Neuron (in vitro differentiated cells): ENCODE results near the gene STK32B.

Experiments used
- H2AFZ ChIP-seq: one replicate; pipeline ENCODE4 v1.6.1; 2013; ENCODE audit warnings: low read depth, mild to moderate bottlenecking, inconsistent platforms, low read length, moderate library complexity
- H3K27me3 ChIP-seq: one replicate; pipeline ENCODE4 v1.6.1; 2013; ENCODE audit warnings: low read length; ENCODE audit not compliant: insufficient read depth
- H3K36me3 ChIP-seq: one replicate; pipeline ENCODE4 v1.6.1; 2013; ENCODE audit warnings: low read length; ENCODE audit not compliant: insufficient read depth
- H3K4me1 ChIP-seq: one replicate; pipeline ENCODE4 v1.6.1; 2013; ENCODE audit warnings: low read length; ENCODE audit not compliant: insufficient read depth
- H3K4me3 ChIP-seq: 2 replicates; pipeline ENCODE4 v1.5.1; 2013; ENCODE audit warnings: mild to moderate bottlenecking, low read length, moderate library complexity
- H3K9me3 ChIP-seq: one replicate; pipeline ENCODE4 v1.6.1; 2013; ENCODE audit warnings: low read length

The STK32B gene

GRCh38 chr4:5203309-5203992, 152.2 kb downstream of the STK32B start:
- Histone ChIP-seq H3K36me3 (no peaks in the 10 kb centered on the region), H3K4me3 (no peak overlapping the region), H2AFZ (no peak overlapping the region), H3K9me3 (no peaks in the 10 kb centered on the region), H3K4me1 (peaks cover 4% of the 10 kb centered on the region), H3K27me3 (no peaks in the 10 kb centered on the region)

GRCh38 chr4:5203993-5204310, 152.7 kb downstream of the STK32B start:
- Histone ChIP-seq H2AFZ (no peak overlapping the region), H3K4me1 (peaks cover 4% of the 10 kb centered on the region), H3K36me3 (no peaks in the 10 kb centered on the region), H3K27me3 (no peaks in the 10 kb centered on the region), H3K4me3 (no peak overlapping the region), H3K9me3 (no peaks in the 10 kb centered on the region)

GRCh38 chr4:5204781-5205180, 153.5 kb downstream of the STK32B start:
- peaks cover 4% of the 10 kb centered on the region for H3K4me1 ChIP-seq
- no peaks in the 10 kb centered on the region for H3K27me3 ChIP-seq
- no peaks in the 10 kb centered on the region for H3K9me3 ChIP-seq
- H3K4me3 ChIP-seq, result no peak overlapping the region
- H2AFZ ChIP-seq, result no peak overlapping the region
- no peaks in the 10 kb centered on the region for H3K36me3 ChIP-seq

- no peak overlapping the region for H3K4me3 ChIP-seq
- H3K4me1 ChIP-seq, result peaks cover 4% of the 10 kb centered on the region
- H3K9me3 ChIP-seq, result no peaks in the 10 kb centered on the region
- no peaks in the 10 kb centered on the region for H3K36me3 ChIP-seq
- H2AFZ ChIP-seq, result no peak overlapping the region
- H3K27me3 ChIP-seq, result no peaks in the 10 kb centered on the region
Measured at GRCh38 chr4:5206016-5206790, 154.9 kb downstream of the STK32B start.

GRCh38 chr4:5209862-5210261, 158.6 kb downstream of the STK32B start:
- H3K36me3 ChIP-seq, result no peaks in the 10 kb centered on the region
- H3K27me3 ChIP-seq, result no peaks in the 10 kb centered on the region
- peaks cover 4% of the 10 kb centered on the region for H3K4me1 ChIP-seq
- H3K9me3 ChIP-seq, result no peaks in the 10 kb centered on the region
- no peak overlapping the region for H3K4me3 ChIP-seq
- no peak overlapping the region for H2AFZ ChIP-seq

- H3K36me3 ChIP-seq, result no peaks in the 10 kb centered on the region
Measured at GRCh38 chr4:5211282-5211839, 160.1 kb downstream of the STK32B start.

GRCh38 chr4:5212255-5213013, 161.2 kb downstream of the STK32B start:
- Histone ChIP-seq H3K4me1 (no peaks in the 10 kb centered on the region), H3K4me3 (no peak overlapping the region), H3K27me3 (no peaks in the 10 kb centered on the region), H2AFZ (no peak overlapping the region), H3K36me3 (no peaks in the 10 kb centered on the region), H3K9me3 (no peaks in the 10 kb centered on the region)

More at GRCh38 chr4:5211282-5211839, 160.1 kb downstream of the STK32B start:
- H3K4me1 ChIP-seq, result peaks cover 3% of the 10 kb centered on the region
- no peaks in the 10 kb centered on the region for H3K27me3 ChIP-seq
- no peaks in the 10 kb centered on the region for H3K9me3 ChIP-seq
- no peak overlapping the region for H3K4me3 ChIP-seq
- H2AFZ ChIP-seq, result no peak overlapping the region

GRCh38 chr4:5213087-5213595, 161.9 kb downstream of the STK32B start:
- H3K27me3 ChIP-seq, result no peaks in the 10 kb centered on the region
- no peak overlapping the region for H3K4me3 ChIP-seq
- no peaks in the 10 kb centered on the region for H3K36me3 ChIP-seq
- H3K9me3 ChIP-seq, result no peaks in the 10 kb centered on the region
- no peaks in the 10 kb centered on the region for H3K4me1 ChIP-seq
- H2AFZ ChIP-seq, result no peak overlapping the region

GRCh38 chr4:5215321-5215720, 164.0 kb downstream of the STK32B start:
- Histone ChIP-seq H3K4me3 (no peak overlapping the region), H3K9me3 (no peaks in the 10 kb centered on the region), H2AFZ (no peak overlapping the region), H3K27me3 (no peaks in the 10 kb centered on the region), H3K36me3 (no peaks in the 10 kb centered on the region), H3K4me1 (no peaks in the 10 kb centered on the region)

- H3K27me3 ChIP-seq, result no peaks in the 10 kb centered on the region
- H3K4me3 ChIP-seq, result no peak overlapping the region
- no peaks in the 10 kb centered on the region for H3K4me1 ChIP-seq
- no peaks in the 10 kb centered on the region for H3K36me3 ChIP-seq
- H2AFZ ChIP-seq, result no peak overlapping the region
- no peaks in the 10 kb centered on the region for H3K9me3 ChIP-seq
Measured at GRCh38 chr4:5217421-5217820, 166.1 kb downstream of the STK32B start.

- Histone ChIP-seq H3K4me1 (no peaks in the 10 kb centered on the region), H3K36me3 (no peaks in the 10 kb centered on the region), H3K27me3 (no peaks in the 10 kb centered on the region), H3K9me3 (no peaks in the 10 kb centered on the region), H3K4me3 (no peak overlapping the region), H2AFZ (no peak overlapping the region)
Measured at GRCh38 chr4:5218376-5219069, 167.2 kb downstream of the STK32B start.

- H3K27me3 ChIP-seq, result no peaks in the 10 kb centered on the region
- H3K4me1 ChIP-seq, result no peaks in the 10 kb centered on the region
- H3K4me3 ChIP-seq, result no peak overlapping the region
- H2AFZ ChIP-seq, result no peak overlapping the region
- H3K9me3 ChIP-seq, result no peaks in the 10 kb centered on the region
- no peaks in the 10 kb centered on the region for H3K36me3 ChIP-seq
Measured at GRCh38 chr4:5220028-5220427, 168.7 kb downstream of the STK32B start.
